ENCODE results near the gene KL. TPM values are rescaled to one million over a fixed set of nuclear protein-coding genes. Genes with fewer than 3 reads are reported as not detected.

Gene KL
- total RNA-seq, 1 experiment from 2014 or later: 0.52 TPM

- BruUV-seq (replicated peaks): no TSS peak
- Mint-ChIP-seq H3K4me1 (ENCODE audit: low read depth, unreplicated experiment) (no peaks in the 10 kb centered on the region), H3K27ac (ENCODE audit: unreplicated experiment) (no peak overlapping the region), H3K4me3 (ENCODE audit: low read depth, unreplicated experiment) (no peak overlapping the region), H3K9me3 (ENCODE audit: low read depth, unreplicated experiment) (no peaks in the 10 kb centered on the region), H3K36me3 (ENCODE audit: insufficient read depth, unreplicated experiment) (no peaks in the 10 kb centered on the region), H3K27me3 (ENCODE audit: unreplicated experiment) (no peaks in the 10 kb centered on the region)
- no peak for DNase-seq
- intact Hi-C loops (cut with micrococcal nuclease; ENCODE audit: unreplicated experiment): no loop called here
- TF ChIP-seq CTCF (IDR thresholded peaks at IDR 0.05; ENCODE audit: unreplicated experiment): no peak
- CTCF ChIA-PET: no interaction called here
Measured at GRCh38 chr13:33072759-33073158, 56.5 kb downstream of the KL start.

- no TSS peak for BruUV-seq (replicated peaks)
- Mint-ChIP-seq H3K27me3 (ENCODE audit: unreplicated experiment) (no peaks in the 10 kb centered on the region), H3K4me1 (ENCODE audit: low read depth, unreplicated experiment) (no peaks in the 10 kb centered on the region), H3K27ac (ENCODE audit: unreplicated experiment) (no peak overlapping the region), H3K36me3 (ENCODE audit: insufficient read depth, unreplicated experiment) (no peaks in the 10 kb centered on the region), H3K9me3 (ENCODE audit: low read depth, unreplicated experiment) (no peaks in the 10 kb centered on the region), H3K4me3 (ENCODE audit: low read depth, unreplicated experiment) (no peak overlapping the region)
- no peak for DNase-seq
- CTCF ChIA-PET: no interaction called here
- intact Hi-C loops (cut with micrococcal nuclease; ENCODE audit: unreplicated experiment): no loop called here
- no peak for TF ChIP-seq CTCF (IDR thresholded peaks at IDR 0.05; ENCODE audit: unreplicated experiment)
Measured at GRCh38 chr13:33073338-33073737, 57.1 kb downstream of the KL start.

GRCh38 chr13:33076001-33076992 is 60.1 kb downstream of the KL start:
- Mint-ChIP-seq H3K4me1 (ENCODE audit: low read depth, unreplicated experiment) (no peaks in the 10 kb centered on the region), H3K9me3 (ENCODE audit: low read depth, unreplicated experiment) (no peaks in the 10 kb centered on the region), H3K4me3 (ENCODE audit: low read depth, unreplicated experiment) (no peak overlapping the region), H3K27ac (ENCODE audit: unreplicated experiment) (no peak overlapping the region), H3K27me3 (ENCODE audit: unreplicated experiment) (peaks cover 7% of the 10 kb centered on the region), H3K36me3 (ENCODE audit: insufficient read depth, unreplicated experiment) (no peaks in the 10 kb centered on the region)
- CTCF ChIA-PET: interaction anchor here (0.7 kb wide), 1 partner anchor 290 kb away, joined by 3 read pairs; no protein-coding TSS in a partner anchor
- intact Hi-C loops (cut with micrococcal nuclease; ENCODE audit: unreplicated experiment): no loop called here
- TF ChIP-seq CTCF (IDR thresholded peaks at IDR 0.05; ENCODE audit: unreplicated experiment): no peak
- BruUV-seq (replicated peaks): no TSS peak
- no peak for DNase-seq

- Mint-ChIP-seq H3K36me3 (ENCODE audit: insufficient read depth, unreplicated experiment) (no peaks in the 10 kb centered on the region), H3K27ac (ENCODE audit: unreplicated experiment) (no peak overlapping the region), H3K4me1 (ENCODE audit: low read depth, unreplicated experiment) (no peaks in the 10 kb centered on the region), H3K4me3 (ENCODE audit: low read depth, unreplicated experiment) (no peak overlapping the region), H3K9me3 (ENCODE audit: low read depth, unreplicated experiment) (no peaks in the 10 kb centered on the region), H3K27me3 (ENCODE audit: unreplicated experiment) (peaks cover 7% of the 10 kb centered on the region)
- DNase-seq: no peak
- no peak for TF ChIP-seq CTCF (IDR thresholded peaks at IDR 0.05; ENCODE audit: unreplicated experiment)
- no TSS peak for BruUV-seq (replicated peaks)
- CTCF ChIA-PET: no interaction called here
- intact Hi-C loops (cut with micrococcal nuclease; ENCODE audit: unreplicated experiment): no loop called here
Measured at GRCh38 chr13:33078263-33078662, 62.0 kb downstream of the KL start.
